GM18873 (cell line): ENCODE measurements around the gene TRAPPC10.
"Not testable (repeated sequence)": the region's sequence is repeated elsewhere in the genome, so short reads cannot be mapped to it uniquely, and the experiment has no call there.

ENCODE experiments used
- ATAC-seq: cut with Tn5 transposase; IDR thresholded peaks from one replicate; pipeline ENCODE4 v1.9.1; 2021; ENCODE audit warnings: mild to moderate bottlenecking, moderate library complexity, moderate number of reproducible peaks; ENCODE audit not compliant: unreplicated experiment, low FRiP score

TRAPPC10 gene

DNA sequence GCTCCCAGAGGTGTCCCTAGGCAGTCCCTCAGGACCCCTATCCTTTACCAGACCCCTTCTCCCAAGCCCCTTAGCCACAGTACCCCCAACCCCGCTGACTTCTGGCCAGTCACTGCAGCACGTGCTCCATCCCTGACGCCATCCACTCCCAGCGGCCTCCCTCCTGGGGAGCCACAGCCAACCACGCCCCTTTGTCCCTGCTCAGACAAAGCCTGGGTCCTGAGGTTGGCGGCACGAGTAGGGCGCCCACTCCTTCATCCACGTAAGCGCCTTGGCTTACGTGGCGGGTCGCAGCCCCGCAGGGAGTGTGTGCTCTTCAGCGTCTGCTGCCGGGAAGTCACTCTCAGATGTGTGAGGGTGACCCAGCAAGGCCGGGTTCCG lies 128.4 kb downstream of the TRAPPC10 start:
- ATAC-seq, result not testable (repeated sequence)

DNA sequence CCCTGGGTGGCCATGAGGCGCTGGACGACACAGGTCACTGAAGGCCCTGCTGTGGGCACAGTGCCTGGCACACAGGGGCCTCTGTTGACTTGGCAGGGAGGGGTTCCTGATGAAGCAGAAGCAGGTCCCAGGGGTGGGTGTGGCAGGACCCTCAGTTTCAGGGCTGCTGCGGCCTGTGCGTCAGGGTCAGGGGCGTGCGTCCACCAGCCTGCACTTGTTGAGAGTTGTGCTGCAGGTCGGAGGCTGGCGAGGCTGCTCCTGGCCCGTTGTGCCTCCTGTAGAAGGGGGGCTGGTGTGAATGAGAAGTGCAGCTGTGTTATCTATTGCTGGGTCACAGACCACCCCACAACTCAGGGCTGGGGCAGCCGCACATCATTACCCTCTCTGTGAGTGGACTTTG lies 130.4 kb downstream of the TRAPPC10 start:
- not testable (repeated sequence) for ATAC-seq

DNA sequence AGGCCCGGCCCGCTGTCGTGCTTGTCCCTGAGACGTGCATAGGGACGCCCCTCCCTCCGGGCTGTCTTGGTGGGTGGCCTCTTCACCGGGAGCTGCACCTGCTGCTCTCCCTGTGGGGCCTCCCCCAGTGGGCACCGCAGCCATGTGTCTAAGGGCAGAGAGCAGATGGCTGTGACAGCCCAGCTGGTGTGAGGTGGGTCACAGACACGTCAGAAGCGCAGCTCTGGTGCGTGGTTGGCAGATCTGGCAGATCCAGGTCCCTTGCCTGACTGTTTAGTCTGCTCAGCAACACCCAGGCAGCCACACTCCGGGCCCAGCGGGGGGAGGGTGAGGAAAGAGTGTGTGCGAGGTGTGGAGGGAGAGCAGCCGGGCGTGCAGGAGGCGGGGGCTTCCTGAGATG lies 131.3 kb downstream of the TRAPPC10 start:
- ATAC-seq, result not testable (repeated sequence)

DNA sequence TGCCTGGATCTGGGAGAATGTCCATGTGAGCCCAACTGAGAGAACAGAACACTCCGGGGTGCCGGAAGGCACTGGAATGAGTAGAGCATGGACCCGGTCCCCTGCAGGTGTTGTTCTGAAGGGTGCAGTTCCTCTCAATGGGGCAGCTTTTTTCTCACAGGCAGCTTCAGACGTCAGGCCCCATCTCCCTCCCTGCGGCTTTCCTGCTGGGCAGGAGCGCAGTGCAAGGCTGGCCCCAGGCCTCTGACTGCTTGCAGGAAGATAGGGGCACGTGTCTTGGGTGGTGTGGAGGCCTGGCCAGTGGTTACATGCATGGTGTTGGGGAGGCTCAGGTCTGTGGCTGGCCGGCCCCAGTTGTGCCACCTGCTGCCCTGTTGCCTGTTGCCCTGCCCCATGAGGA lies 131.9 kb downstream of the TRAPPC10 start:
- ATAC-seq, result not testable (repeated sequence)

DNA sequence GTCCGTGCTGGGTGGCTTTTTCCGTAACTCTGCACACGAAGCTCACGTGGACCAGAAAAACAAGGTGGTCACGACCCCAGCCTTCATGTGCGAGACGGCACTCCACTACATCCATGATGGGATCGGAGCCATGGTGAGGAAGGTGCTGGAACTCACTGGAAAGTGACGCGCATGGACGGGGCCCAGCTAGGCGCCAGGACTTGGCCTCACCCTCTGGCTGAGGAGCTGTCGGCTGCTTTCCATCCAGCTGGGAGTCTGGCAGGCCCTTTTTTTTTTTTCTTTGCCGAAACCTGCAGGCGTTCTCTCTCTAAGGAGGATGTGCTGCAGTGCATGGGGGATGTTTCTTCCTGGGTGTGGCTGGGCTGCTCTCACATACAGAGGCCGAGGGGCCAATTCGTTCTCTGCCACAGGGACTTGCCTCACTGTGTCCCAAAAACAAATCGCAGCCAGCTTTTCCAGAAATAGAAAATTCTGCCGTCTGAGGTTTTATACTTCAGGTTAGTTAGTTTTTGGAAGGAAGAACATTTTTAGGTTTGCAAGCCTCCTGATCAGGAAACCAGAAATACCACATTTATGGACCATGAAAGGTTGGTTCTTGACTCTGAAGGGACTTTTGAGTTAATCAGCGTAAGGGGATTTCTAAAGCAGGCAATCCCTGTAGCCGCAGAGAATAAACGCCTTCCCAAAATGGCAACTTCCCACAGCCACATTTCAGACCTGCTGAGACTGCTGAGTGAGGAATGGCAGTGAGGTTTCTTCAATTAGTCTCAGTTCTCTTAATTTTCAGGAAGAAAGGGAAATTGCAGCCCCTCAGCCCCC lies 132.9 kb downstream of the TRAPPC10 start:
- ATAC-seq, result not testable (repeated sequence)

DNA sequence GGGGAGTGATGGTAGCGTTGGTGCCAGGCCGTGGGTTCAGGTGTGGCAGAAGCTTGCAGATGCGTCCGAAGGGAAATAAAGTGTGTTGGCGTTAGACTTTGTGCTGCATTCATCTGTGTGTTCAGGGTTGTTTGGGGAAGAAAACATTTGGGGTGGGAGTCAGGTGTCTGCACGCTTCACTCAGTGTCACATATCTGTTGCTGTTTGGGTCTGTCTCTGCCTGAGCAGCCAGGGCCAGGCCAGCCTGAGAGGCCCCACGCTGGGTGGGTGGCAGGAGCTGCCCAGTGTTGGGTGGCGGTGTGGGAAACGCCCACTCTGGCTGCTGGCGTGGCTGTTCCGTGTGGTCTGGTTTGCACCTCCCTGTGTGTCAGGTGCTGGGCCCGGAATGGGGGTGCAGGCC lies 133.5 kb downstream of the TRAPPC10 start:
- not testable (repeated sequence) for ATAC-seq

DNA sequence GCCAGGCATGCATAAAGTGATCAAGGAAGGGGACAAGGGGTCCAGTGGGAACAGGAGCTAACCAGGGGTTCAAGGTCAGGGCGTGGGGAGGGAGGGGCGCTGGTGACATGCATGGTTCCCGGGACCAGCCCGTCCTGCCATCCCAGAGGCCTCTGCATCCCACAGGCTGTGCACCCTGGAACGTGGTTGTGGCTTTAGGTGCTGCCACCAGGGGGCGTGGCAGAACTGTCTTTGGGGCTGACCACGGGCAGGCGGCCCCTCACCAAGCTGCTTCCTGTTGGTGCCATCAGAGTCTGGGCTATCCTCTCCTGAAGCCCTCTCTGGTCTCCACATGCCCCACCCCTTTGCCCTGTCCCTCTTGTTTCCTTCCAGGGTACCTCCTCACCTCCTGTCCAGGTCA lies 135.0 kb downstream of the TRAPPC10 start:
- not testable (repeated sequence) for ATAC-seq

DNA sequence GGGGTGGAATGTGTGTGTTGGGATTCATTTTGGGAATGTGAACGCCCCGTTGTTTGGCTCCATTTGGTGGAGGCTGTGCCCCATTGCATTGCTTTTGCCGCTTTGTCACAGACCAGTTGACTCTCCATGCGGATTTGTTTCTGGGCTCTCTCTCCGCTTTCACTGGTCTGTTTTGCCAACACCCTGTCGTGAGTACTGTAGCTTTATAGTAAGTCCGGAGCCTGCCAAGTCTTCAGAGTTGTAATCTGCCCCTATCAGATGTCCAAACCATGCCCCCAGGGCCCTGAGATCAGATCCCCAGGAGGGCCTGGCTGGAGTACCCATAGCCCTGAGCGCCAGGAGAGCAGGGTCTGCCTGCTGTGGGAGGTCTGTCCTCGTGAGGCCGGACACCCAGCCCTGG lies 138.1 kb downstream of the TRAPPC10 start:
- not testable (repeated sequence) for ATAC-seq

DNA sequence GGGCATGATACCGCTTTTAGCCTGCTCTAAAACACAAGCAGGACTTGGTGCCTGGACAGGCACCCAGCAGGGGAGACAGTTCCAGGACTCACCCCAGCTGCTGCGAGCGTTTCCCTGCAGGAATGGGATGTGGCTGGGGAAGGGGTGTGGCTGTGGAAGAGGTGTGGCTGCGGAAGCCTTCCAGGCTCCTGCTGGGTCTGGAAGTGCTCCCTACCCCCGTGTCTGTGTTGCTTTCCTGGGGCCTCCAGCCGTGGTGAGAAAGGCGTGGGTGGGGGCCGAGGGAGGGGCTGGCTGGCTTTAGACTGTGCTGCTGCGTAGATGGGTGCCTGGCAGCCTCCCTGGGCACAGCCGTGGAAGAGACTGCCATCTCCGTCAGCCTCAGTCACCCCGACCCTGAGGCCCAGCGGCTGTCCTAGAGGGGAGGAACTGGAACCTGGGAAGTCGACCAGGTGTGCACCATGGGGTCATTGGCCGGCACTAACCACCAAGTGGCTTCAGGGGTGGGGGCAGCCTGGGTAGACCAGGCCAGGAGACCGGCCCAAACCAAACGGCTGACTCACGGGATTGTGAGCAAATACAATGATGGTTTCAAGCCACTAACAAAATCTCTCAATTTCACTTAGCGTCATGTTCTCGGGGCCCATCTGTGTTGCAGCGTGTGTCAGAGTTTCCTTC lies 141.2 kb downstream of the TRAPPC10 start:
- ATAC-seq, result not testable (repeated sequence)

DNA sequence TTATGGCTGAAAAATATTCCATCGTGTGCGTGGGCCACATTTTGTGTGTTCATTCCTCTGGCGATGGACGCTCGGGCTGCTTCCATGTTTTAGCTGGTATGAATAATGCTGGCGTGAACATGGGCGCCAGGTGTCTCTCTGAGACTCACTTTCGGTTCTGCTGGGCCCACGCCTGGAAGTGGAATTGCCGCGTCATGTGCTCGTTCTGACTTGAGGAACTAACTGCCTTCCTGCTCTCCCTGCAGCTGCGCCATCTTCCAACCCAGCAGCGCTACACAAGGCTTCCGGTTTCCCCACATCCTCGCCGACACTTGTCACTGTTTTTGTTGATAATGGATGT lies 141.8 kb downstream of the TRAPPC10 start:
- ATAC-seq, result not testable (repeated sequence)

DNA sequence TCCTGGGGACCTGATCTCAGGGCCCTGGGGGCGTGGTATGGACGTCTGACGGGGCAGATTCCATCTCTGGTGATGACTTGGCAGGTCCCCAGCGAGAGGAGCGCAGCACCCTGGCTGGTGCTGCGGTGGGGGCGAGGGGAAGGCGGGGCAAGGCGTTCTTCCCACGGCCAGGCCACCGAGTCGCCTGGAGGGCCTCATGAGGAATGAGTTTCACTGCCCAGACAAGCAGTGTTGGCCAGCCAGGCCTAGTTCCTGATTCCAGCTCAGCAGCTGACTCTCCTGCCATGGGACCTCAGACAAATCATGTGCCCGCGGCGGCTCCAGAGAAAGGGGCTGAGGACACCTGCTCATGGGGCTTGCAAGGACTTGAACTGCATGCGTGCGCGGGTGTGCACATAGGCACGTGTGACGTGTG lies 142.7 kb downstream of the TRAPPC10 start:
- peak; percentile 9 for ATAC-seq

DNA sequence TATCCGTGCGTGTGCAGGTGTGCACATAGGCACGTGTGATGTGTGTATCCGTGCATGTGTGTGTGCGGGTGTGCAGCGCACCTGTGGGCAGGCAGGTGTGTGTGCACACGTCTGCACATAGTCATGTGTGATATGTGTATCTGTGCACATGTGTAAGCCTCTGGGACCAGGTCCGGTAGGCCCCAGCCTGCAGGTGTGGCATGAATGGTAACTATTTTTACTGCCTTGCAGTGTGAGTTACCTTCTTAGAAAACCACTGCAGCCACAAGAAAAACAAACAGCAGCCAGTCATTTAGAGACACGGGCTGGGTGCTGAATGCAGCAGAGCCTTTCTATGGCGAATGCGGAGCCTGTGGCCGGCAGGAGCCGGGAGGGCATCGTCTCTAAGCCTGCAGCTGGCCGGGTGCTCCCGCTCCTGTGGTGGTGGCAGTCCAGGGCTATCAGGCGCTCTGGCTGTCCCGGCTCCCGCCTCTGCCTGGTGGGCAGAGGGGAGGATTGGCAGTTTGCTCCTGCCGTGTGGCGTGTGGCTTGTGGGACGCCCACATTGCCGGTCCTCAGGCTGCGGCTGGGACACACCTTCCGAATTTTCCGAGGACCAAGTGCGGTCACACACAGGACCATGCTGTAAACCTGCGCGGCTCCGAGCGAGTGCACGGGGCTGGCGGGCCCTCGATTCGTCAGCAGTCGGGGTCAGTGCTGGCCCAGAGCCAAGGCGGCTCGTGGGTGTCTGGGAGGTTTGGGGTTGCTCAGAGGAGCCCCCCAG lies 143.3 kb downstream of the TRAPPC10 start:
- ATAC-seq, result peak; percentile 48

DNA sequence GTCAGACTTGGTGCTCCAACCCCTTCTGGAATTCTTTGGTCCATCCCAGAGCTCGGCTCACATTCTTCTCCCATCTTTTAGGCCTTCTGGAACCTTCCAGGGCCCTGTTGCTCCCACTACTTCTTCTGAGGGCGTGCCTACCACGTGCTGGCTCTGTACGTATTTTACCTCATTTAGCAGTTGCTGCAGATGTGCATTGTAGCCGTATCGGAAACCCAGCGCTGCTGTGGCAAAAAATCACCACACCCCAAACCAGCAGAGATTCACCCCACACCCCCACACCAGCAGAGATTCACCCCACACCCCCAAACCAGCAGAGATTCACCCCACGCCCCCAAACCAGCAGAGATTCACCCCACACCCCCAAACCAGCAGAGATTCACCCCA lies 143.9 kb downstream of the TRAPPC10 start:
- peak; percentile 17 for ATAC-seq
